ENCODE results near the gene NMUR1. TPM values are rescaled to one million over a fixed set of nuclear protein-coding genes. Genes with fewer than 3 reads are reported as not detected.

NMUR1 gene
- total RNA-seq, 1 donor from 2014 or later: 0.10 TPM

GRCh38 chr2:231547315-231548110 is 17.3 kb upstream of the NMUR1 start:
- no peaks in the 10 kb centered on the region for H3K36me3 Mint-ChIP-seq
- no peaks in the 10 kb centered on the region for H3K27me3 Mint-ChIP-seq
- no peak for TF ChIP-seq CTCF (conservative IDR thresholded peaks at IDR 0.05)
- peaks cover 5% of the 10 kb centered on the region for H3K4me1 Mint-ChIP-seq (ENCODE audit: unreplicated experiment)
- no peak for DNase-seq (ENCODE audit: extremely low spot score, unreplicated experiment)
- no peak overlapping the region for H3K27ac Mint-ChIP-seq
- H3K4me3 Mint-ChIP-seq: no peak overlapping the region
- H3K9me3 Mint-ChIP-seq: peaks cover 5% of the 10 kb centered on the region

- Mint-ChIP-seq H3K36me3 (no peaks in the 10 kb centered on the region), H3K4me1 (ENCODE audit: unreplicated experiment) (peaks cover 5% of the 10 kb centered on the region), H3K9me3 (peaks cover 5% of the 10 kb centered on the region), H3K4me3 (no peak overlapping the region), H3K27ac (no peak overlapping the region), H3K27me3 (no peaks in the 10 kb centered on the region)
- DNase-seq (ENCODE audit: extremely low spot score, unreplicated experiment): no peak
- no peak for TF ChIP-seq CTCF (conservative IDR thresholded peaks at IDR 0.05)
Observed at GRCh38 chr2:231546014-231546715, 15.9 kb upstream of the NMUR1 start.

GRCh38 chr2:231545105-231545902 is 15.1 kb upstream of the NMUR1 start:
- no peak for DNase-seq (ENCODE audit: extremely low spot score, unreplicated experiment)
- no peak for TF ChIP-seq CTCF (conservative IDR thresholded peaks at IDR 0.05)
- H3K27me3 Mint-ChIP-seq: no peaks in the 10 kb centered on the region
- peaks cover 5% of the 10 kb centered on the region for H3K9me3 Mint-ChIP-seq
- H3K4me1 Mint-ChIP-seq (ENCODE audit: unreplicated experiment): peaks cover 5% of the 10 kb centered on the region
- H3K27ac Mint-ChIP-seq: no peak overlapping the region
- H3K4me3 Mint-ChIP-seq: no peak overlapping the region
- H3K36me3 Mint-ChIP-seq: no peaks in the 10 kb centered on the region

DNA sequence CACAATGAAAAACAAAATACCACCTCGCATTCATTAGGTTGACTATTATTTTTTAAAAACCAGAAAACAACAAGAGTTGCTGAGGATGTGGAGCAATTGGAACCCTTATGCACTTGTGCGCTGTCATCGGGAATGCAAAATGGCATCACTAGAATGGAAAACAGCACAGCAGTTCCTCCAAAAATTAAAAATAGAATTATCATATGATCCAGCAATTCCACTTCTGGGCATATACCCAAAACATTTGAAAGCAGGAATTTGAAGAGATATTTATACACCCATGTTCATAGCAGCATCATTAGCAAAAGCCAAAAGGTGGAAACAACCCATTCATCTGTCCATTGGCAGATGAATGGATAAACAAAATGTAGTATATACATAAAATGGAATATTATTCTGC is 11.9 kb upstream of the NMUR1 start:
- no peak overlapping the region for H3K4me3 Mint-ChIP-seq
- peaks cover 5% of the 10 kb centered on the region for H3K9me3 Mint-ChIP-seq
- peaks cover 4% of the 10 kb centered on the region for H3K27me3 Mint-ChIP-seq
- peaks cover 10% of the 10 kb centered on the region for H3K4me1 Mint-ChIP-seq (ENCODE audit: unreplicated experiment)
- DNase-seq (ENCODE audit: extremely low spot score, unreplicated experiment): no peak
- no peaks in the 10 kb centered on the region for H3K36me3 Mint-ChIP-seq
- H3K27ac Mint-ChIP-seq: no peak overlapping the region
- TF ChIP-seq CTCF (conservative IDR thresholded peaks at IDR 0.05): no peak

- Mint-ChIP-seq H3K27ac (no peak overlapping the region), H3K4me3 (no peak overlapping the region), H3K36me3 (no peaks in the 10 kb centered on the region), H3K9me3 (peaks cover 5% of the 10 kb centered on the region), H3K27me3 (peaks cover 4% of the 10 kb centered on the region), H3K4me1 (ENCODE audit: unreplicated experiment) (peaks cover 10% of the 10 kb centered on the region)
- TF ChIP-seq CTCF (conservative IDR thresholded peaks at IDR 0.05): peak; percentile 46
- DNase-seq (ENCODE audit: extremely low spot score, unreplicated experiment): no peak
Observed at GRCh38 chr2:231541645-231542044, 11.4 kb upstream of the NMUR1 start.
